Adipose tissue (tissue), 3 donors: ENCODE data around the gene SYDE1. TPM values are rescaled to one million over a fixed set of nuclear protein-coding genes. Genes with fewer than 3 reads are reported as not detected.

Source experiments
- H3K27ac ChIP-seq: one replicate; pipeline ENCODE4 v1.5.1; 2013; ENCODE audit warnings: low read depth, low read length
- WGBS, 3 donors: extraction: QIAGEN DNeasy Blood & Tissue Kit; methylation state at CpG; one replicate each; pipeline ENCODE4 v1.1.7; 2013; 5-methylcytosine and 5-hydroxymethylcytosine counted together
- polyA plus RNA-seq, 3 donors: library from polyadenylated mRNA; stranded (reverse); fragments of 200-250 nt; gene quantifications; one replicate each; pipeline ENCODE4 v1.2.3, GENCODE V29; 2013
- donor health status: healthy with polysubstance abuse.
- donor health status: Bipolar disorder and iron deficiency.
- donor health status: healthy.

The SYDE1 gene
- polyA plus RNA-seq, 3 donors, result 3.6 to 17.7 (median 16.2) TPM

DNA sequence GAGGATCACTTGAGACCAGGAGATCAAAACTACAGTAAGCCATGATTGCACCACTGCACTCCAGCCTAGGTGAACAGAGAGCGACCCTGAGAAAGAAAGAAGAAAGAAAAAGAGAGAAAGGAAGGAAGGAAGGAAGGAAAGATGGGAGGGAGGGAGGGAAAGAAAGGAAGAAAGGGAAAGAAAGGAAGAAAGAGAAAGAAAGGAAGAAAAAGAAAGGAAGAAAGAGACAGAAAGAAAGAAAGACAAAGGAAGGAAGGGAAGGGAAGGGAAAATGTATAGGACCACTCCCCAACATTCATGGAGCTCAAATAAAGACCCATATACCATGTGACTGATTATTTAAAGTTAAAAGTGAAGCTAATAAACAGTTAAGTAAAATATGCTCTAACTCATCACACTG, 39.9 kb downstream of the SYDE1 start:
- 82 to 89% (median 86%) methylated on average over 1 of the region's 1 CpG for WGBS, 3 donors
- no peak overlapping the region for H3K27ac ChIP-seq

DNA sequence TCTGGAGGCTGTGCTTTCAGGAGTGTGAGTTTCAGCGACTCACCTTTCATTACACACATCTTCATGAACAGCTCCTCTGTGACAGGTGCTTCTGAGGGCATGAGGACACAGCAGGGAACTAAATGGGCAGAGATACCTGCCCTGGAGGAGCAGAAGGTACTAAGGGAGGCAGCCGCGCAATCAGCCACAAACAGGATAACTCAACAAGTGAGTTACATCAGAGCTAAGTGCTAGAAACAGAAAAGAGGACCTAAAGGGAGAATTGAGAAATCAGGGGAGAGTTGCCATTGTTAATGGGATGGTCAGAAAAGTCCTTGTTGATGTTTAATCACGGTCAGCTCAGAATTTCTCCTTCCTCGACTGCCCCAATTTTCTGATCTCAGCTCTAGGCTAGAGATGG, 42.5 kb downstream of the SYDE1 start:
- 55 to 79% (median 57%) methylated on average over 5 of the region's 5 CpGs for WGBS, 3 donors
- no peak overlapping the region for H3K27ac ChIP-seq

DNA sequence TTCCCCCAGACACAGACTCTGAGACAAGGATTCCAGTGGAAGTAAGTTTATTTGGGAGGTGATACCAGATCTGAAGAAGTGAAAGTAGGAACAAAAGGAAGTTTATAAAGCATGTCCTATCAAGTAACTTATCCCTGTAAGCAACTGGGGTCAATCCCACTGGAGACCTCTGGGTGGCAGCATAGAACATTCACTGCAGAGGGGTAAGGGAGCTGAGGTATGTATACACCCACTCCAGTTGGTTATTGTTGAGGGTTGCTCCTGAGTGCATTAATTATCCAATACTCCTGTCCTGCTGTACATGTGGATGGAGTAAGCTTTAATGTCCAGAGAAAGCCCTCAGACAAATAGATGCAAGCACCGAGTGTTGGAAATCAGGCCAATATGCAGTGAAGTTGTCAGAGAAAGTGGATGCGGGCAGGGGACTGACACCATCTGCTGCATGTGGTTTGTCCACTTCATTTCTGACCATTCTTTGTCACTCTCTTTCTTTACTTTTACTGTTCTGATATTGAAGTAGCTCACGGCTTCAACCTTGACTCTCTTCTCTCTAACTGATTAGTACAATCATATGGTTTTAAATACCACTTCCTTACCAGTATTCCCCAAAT, 46.9 kb downstream of the SYDE1 start:
- H3K27ac ChIP-seq, result no peak overlapping the region
- WGBS, 3 donors, result 95 to 99% (median 95%) methylated on average over 3 of the region's 3 CpGs

DNA sequence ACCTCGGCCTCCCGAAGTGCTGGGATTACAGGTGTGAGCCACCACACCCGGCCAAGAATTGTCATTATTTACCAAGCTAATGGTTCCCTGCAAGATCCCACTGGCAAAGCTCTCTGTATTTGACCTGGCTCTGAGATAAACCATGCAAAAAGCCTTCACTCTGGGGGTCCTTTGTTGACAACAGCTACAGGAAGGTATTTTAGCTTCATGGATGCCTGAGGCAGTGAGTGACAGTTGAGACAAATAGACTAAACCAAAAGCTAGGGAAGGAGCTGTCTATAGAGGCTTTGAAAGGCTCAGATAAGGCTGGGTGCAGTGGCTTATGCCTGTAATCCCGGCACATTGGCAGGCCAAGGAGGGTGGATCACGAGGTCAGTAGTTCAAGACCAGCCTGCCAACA, 48.1 kb downstream of the SYDE1 start:
- 83 to 94% (median 90%) methylated on average over 5 of the region's 5 CpGs for WGBS, 3 donors

DNA sequence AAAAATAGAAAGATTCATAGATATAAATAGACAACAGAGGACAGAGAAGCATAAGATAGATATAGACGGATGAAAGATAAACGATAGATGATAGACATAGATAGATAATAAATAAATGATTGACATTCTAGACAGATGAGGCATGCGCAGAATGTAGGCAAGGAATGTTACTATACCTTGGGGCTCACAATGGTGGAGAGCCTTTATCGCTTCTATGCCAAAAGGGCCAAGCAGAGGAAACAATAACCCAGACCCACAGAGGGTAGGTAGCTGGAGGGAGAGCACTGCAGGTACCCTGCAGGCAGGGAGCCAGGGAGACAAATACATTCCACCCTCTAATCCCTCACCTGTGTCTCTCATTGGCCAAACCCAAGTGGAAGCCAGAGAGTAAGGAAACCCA, 49.2 kb downstream of the SYDE1 start:
- WGBS, 3 donors, result 92 to 97% (median 96%) methylated on average over 4 of the region's 4 CpGs
- H3K27ac ChIP-seq, result no peak overlapping the region

More for the DNA sequence above, 48.1 kb downstream of the SYDE1 start:
- H3K27ac ChIP-seq, result no peak overlapping the region

DNA sequence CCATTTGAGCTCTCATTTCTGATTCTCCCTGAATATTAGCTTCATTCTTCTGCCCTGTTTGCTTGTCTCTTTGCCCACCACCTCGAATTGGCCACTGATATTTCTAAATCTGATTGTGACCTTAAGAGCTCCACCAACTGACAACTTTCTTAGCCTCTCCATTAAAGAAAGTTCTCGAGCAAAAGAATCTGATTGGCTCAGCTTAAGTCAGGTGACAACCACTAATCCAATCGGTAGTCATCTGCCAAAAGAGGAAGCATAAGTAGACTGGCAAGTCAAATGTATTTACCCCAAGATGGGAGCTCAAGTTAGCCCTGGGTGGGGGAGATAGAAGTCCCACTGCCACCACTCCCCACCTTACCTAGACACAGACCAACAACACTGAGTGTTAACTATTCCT, 52.0 kb downstream of the SYDE1 start:
- H3K27ac ChIP-seq, result no peak overlapping the region
- WGBS, 3 donors, result 65 to 71% (median 65%) methylated on average over 3 of the region's 3 CpGs

DNA sequence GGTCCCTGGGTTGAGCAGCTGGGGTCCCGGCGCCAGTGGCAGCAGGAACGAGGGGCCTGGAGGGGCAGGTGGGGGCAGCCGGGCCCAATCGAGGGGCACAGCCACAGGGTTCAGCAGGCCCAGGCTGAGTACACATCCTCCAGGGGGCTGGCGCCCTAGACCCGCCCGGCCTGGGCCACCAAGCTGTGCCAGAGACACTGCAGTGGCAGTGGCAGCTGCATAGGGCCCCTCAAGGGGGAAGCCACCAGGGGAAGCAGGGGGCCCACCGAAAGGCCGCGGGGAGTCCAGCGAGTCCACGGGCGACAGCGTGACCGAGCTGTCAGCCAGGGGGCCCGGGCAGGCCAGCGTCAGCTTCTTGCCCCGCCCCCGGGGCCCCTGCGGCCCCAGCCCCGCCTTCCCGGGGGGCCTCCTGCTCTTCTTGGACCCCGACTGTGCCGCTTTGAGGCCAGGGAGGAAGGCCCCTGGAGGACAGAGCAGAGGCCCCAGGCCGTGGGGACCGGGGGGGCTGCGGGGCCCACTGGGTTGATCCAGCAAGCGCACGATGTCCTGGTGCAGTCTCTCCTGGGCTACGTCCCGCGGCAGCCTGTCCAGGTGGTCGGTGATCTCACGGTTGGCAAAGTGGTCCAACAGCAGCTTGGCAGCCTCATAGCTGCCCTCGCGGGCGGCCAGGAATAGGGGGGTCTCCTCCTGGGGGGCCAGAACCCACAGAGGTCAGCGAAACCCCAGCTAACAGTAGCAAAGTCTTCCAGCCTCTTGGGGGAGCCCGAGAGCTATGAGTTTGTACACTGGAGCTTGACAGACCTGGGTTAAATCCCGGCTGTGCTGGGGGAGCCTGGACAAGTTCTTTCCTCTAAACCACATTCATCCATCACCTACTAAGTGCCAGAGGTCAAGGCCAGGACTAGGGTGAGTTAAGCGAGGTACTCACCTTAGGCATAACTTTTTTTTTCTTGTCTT, 54.1 kb downstream of the SYDE1 start:
- 92 to 93% (median 93%) methylated on average over 35 to 42 of the region's 42 CpGs for WGBS, 3 donors
- no peak overlapping the region for H3K27ac ChIP-seq

Other genes starting within 250 kb of the SYDE1 start
- gene OR7A17, start 221.3 kb upstream of the SYDE1 start, polyA plus RNA-seq, result not detected
- gene OR7C2, start 165.9 kb upstream of the SYDE1 start, polyA plus RNA-seq, result not detected
- not detected for gene SLC1A6, start 127.5 kb upstream of the SYDE1 start, polyA plus RNA-seq
- gene CASP14, start 57.9 kb upstream of the SYDE1 start, polyA plus RNA-seq, result not detected
- under 1 TPM in 1 of 3 donors, not detected in 2; under 0.01 TPM for gene OR1I1, start 25.2 kb upstream of the SYDE1 start, polyA plus RNA-seq
- 10 to 100 TPM in 2 of 3 donors, 1 to 10 TPM in 1; 6.7 to 42.7 (median 35.4) TPM for gene NOTCH3, start 93.6 kb downstream of the SYDE1 start, polyA plus RNA-seq
- gene EPHX3, start 125.0 kb downstream of the SYDE1 start, polyA plus RNA-seq, result under 1 TPM in 2 of 3 donors, not detected in 1; 0.25 to 0.28 TPM
- gene BRD4, start 225.1 kb downstream of the SYDE1 start, polyA plus RNA-seq, result 10 to 100 TPM; 12.5 to 35.8 (median 23.1) TPM